Nephron (organoid): ENCODE data around the gene AFDN.

Experiments used
- H3K27ac Mint-ChIP-seq, 3 experiments: 2 replicates each; pipeline ENCODE4 v1.8.0; 2020; ENCODE audit warnings: mixed read lengths in 3 of 3, mild to moderate bottlenecking in 2 of 3, moderate library complexity in 1 of 3
- H3K27me3 Mint-ChIP-seq: 2 replicates; pipeline ENCODE4 v1.8.0; 2021; ENCODE audit warnings: low read depth, mild to moderate bottlenecking, moderate library complexity, mixed read lengths
- H3K36me3 Mint-ChIP-seq: 2 replicates; pipeline ENCODE4 v1.8.0; 2020; ENCODE audit warnings: low read depth, mixed read lengths
- H3K4me1 Mint-ChIP-seq: 2 replicates; pipeline ENCODE4 v1.8.0; 2020; ENCODE audit warnings: mixed read lengths
- H3K4me3 Mint-ChIP-seq, 3 experiments: 2 replicates each; pipeline ENCODE4 v1.8.0; 2020; ENCODE audit warnings: mild to moderate bottlenecking in 3 of 3, mixed read lengths in 3 of 3, moderate library complexity in 2 of 3
- H3K9me3 Mint-ChIP-seq: 2 replicates; pipeline ENCODE4 v1.8.0; 2020; ENCODE audit warnings: mixed read lengths
- TF ChIP-seq, protein P1 (sequence below), 3 experiments: fragments of 200-600 bp; sonication (generic); IDR thresholded peaks; one replicate each; pipeline ENCODE4 v1.5.0; 2021; ENCODE audit warnings: antibody characterized with exemption in 3 of 3; ENCODE audit not compliant: unreplicated experiment in 3 of 3

Gene AFDN

GRCh38 chr6:167987396-167988153, 160.9 kb downstream of the AFDN start:
- peaks cover 15% of the 10 kb centered on the region for H3K9me3 Mint-ChIP-seq
- H3K36me3 Mint-ChIP-seq: peaks cover 6% of the 10 kb centered on the region
- no peaks in the 10 kb centered on the region for H3K4me1 Mint-ChIP-seq
- TF ChIP-seq, protein P1, sequence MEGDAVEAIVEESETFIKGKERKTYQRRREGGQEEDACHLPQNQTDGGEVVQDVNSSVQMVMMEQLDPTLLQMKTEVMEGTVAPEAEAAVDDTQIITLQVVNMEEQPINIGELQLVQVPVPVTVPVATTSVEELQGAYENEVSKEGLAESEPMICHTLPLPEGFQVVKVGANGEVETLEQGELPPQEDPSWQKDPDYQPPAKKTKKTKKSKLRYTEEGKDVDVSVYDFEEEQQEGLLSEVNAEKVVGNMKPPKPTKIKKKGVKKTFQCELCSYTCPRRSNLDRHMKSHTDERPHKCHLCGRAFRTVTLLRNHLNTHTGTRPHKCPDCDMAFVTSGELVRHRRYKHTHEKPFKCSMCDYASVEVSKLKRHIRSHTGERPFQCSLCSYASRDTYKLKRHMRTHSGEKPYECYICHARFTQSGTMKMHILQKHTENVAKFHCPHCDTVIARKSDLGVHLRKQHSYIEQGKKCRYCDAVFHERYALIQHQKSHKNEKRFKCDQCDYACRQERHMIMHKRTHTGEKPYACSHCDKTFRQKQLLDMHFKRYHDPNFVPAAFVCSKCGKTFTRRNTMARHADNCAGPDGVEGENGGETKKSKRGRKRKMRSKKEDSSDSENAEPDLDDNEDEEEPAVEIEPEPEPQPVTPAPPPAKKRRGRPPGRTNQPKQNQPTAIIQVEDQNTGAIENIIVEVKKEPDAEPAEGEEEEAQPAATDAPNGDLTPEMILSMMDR (IDR thresholded peaks at IDR 0.05; ENCODE audit: unreplicated experiment in 3 of 3): no peak
- H3K27me3 Mint-ChIP-seq: peaks cover 5% of the 10 kb centered on the region
- no peak overlapping the region for H3K4me3 Mint-ChIP-seq
- no peak overlapping the region for H3K27ac Mint-ChIP-seq

- no peak overlapping the region for H3K4me3 Mint-ChIP-seq
- H3K36me3 Mint-ChIP-seq: peaks cover 6% of the 10 kb centered on the region
- H3K27me3 Mint-ChIP-seq: peaks cover 5% of the 10 kb centered on the region
- H3K27ac Mint-ChIP-seq: no peak overlapping the region
- no peaks in the 10 kb centered on the region for H3K4me1 Mint-ChIP-seq
- TF ChIP-seq, protein P1 (IDR thresholded peaks at IDR 0.05; ENCODE audit: unreplicated experiment in 3 of 3): no peak
- peaks cover 15% of the 10 kb centered on the region for H3K9me3 Mint-ChIP-seq
Observed at GRCh38 chr6:167988154-167988495, 161.4 kb downstream of the AFDN start.

GRCh38 chr6:167988945-167989841, 162.5 kb downstream of the AFDN start:
- Mint-ChIP-seq H3K9me3 (peaks cover 10% of the 10 kb centered on the region), H3K4me1 (no peaks in the 10 kb centered on the region), H3K36me3 (peaks cover 6% of the 10 kb centered on the region), H3K27ac (no peak overlapping the region), H3K27me3 (peaks cover 5% of the 10 kb centered on the region), H3K4me3 (no peak overlapping the region)
- TF ChIP-seq, protein P1 (IDR thresholded peaks at IDR 0.05; ENCODE audit: unreplicated experiment in 3 of 3): no peak

DNA sequence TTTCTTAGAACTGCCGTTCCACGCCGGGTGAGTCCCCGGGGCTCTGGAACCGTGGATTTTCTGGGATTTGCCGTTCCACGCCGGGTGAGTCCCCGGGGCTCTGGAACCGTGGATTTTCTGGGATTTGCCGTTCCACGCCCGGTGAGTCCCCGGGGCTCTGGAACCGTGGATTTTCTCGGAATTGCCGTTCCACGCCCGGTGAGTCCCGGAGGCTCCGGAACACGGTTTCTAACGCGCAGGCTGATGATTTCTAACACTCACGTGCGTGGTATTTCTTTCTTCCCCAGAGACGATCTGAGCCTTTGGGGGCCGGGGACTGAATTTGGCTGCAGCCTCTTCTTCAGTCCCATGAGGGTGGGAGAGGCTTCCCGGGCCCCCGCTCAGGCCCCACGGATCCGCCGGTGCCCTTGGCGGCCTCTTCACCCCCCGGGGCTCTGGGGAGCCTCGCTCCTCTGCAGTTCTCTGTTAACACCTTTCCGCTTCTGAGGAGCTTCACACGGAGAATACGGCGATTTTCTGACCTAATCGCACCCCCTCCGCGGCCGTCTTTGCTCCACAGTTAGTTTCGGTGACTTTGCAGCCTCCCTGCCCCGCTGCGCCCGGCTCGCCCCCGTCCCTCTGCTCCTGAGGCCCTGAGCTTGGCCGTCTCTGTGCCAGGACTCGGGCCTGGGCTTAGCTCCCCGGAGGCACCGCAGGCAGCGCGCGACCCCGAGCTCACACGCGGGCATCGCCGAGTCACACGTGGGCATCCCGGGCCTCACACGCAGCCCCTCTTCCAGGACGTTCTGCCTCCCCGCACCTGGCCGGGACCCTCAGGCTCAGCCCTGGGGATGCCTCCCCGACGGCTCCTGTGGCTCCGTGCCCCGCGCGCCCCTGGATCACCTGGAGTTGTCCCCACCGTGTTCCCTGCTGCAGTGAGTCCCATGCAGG, 163.6 kb downstream of the AFDN start:
- no peaks in the 10 kb centered on the region for H3K4me1 Mint-ChIP-seq
- H3K9me3 Mint-ChIP-seq: peaks cover 3% of the 10 kb centered on the region
- no peak overlapping the region for H3K4me3 Mint-ChIP-seq

DNA sequence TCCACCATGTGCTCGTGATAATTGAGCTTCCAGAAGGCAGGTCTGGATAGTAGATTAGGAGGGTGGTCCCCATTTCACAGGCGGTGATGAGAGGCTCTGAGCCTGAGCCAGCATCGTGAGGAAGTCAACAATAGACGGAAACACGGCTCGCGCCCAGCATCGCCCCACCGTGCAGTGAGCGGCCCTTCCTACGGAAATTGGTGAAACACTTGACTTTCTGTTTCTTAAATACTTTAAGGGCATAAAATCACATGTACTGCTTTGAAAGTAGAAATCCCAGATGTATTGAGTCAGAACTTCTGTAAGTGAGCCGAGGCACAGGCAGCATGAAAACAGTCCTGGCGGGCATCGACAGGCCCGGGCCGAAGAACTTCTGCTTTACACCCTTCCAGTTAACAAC, 166.5 kb downstream of the AFDN start:
- TF ChIP-seq, protein P1 (IDR thresholded peaks at IDR 0.05; ENCODE audit: unreplicated experiment in 3 of 3): no peak
- Mint-ChIP-seq H3K4me1 (peaks cover 7% of the 10 kb centered on the region), H3K27me3 (no peaks in the 10 kb centered on the region), H3K27ac (no peak overlapping the region), H3K4me3 (no peak overlapping the region), H3K9me3 (peaks cover 3% of the 10 kb centered on the region), H3K36me3 (peaks cover under 1% of the 10 kb centered on the region)

More for the DNA sequence above, 163.6 kb downstream of the AFDN start:
- no peak overlapping the region for H3K27ac Mint-ChIP-seq
- TF ChIP-seq, protein P1 (IDR thresholded peaks at IDR 0.05; ENCODE audit: unreplicated experiment in 3 of 3): no peak
- H3K36me3 Mint-ChIP-seq: peaks cover 6% of the 10 kb centered on the region
- peaks cover 5% of the 10 kb centered on the region for H3K27me3 Mint-ChIP-seq
